Activated CD4-positive, alpha-beta T cell treated with anti-CD3 and anti-CD28 coated beads, Interleukin-2, amount 50 U/mL, for 48 hours (primary cell): ENCODE results near the gene MYBPHL.

Experiments used
- DNase-seq, 2 experiments: peaks; one replicate each; pipeline ENCODE4 v3.0.0-alpha.2; 2020

MYBPHL gene

GRCh38 chr1:109279615-109280278, 27.1 kb downstream of the MYBPHL start:
- DNase-seq: no peak

GRCh38 chr1:109277434-109278204, 29.2 kb downstream of the MYBPHL start:
- peak; percentile 80 to 84 for DNase-seq

GRCh38 chr1:109275706-109276345, 31.0 kb downstream of the MYBPHL start:
- DNase-seq: no peak

GRCh38 chr1:109274533-109275476, 32.0 kb downstream of the MYBPHL start:
- DNase-seq: no peak

GRCh38 chr1:109273570-109274288, 33.1 kb downstream of the MYBPHL start:
- no peak for DNase-seq

- DNase-seq: no peak
These were observed 33.8 kb downstream of the MYBPHL start for GRCh38 chr1:109272831-109273547.

GRCh38 chr1:109272021-109272799, 34.6 kb downstream of the MYBPHL start:
- no peak for DNase-seq

GRCh38 chr1:109271458-109271857, 35.4 kb downstream of the MYBPHL start:
- DNase-seq: no peak

GRCh38 chr1:109270623-109271317, 36.0 kb downstream of the MYBPHL start:
- DNase-seq: no peak

GRCh38 chr1:109269981-109270622, 36.7 kb downstream of the MYBPHL start:
- DNase-seq: no peak

- DNase-seq: no peak
These were observed 37.4 kb downstream of the MYBPHL start for GRCh38 chr1:109269212-109269980.

GRCh38 chr1:109268431-109269211, 38.2 kb downstream of the MYBPHL start:
- DNase-seq: no peak

GRCh38 chr1:109267743-109268300, 39.0 kb downstream of the MYBPHL start:
- DNase-seq: no peak

GRCh38 chr1:109266965-109267364, 39.8 kb downstream of the MYBPHL start:
- DNase-seq: no peak

- no peak for DNase-seq
These were observed 41.0 kb downstream of the MYBPHL start for GRCh38 chr1:109265741-109266330.

- DNase-seq: no peak
These were observed 41.8 kb downstream of the MYBPHL start for GRCh38 chr1:109265016-109265415.

- DNase-seq: no peak
These were observed 42.4 kb downstream of the MYBPHL start for GRCh38 chr1:109264379-109264755.
